HK-2 (cell line): ENCODE results near the gene CFAP90.

Experiments
- DNase-seq: peaks from one replicate; pipeline ENCODE4 v3.0.0-alpha.2; 2018; ENCODE audit not compliant: unreplicated experiment

The CFAP90 gene

DNA sequence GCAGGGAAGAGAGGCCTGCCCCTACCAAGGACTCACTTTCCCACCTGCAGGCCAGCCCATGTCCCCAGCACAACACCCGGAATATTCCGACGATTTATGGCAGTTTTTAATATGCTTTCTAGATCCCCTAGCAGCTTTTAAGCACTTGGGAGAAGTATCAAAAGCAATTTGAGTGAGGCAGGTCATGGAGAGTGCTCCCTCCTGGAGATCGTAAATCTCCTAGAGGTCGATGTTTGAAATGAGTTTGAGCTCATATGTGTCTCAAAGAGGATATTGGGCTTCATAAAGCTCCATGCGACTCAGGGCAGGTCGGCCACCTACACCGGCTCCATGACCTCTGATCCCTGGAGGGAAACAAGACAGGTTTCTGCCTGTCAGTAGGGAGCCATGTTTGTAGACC is 27.3 kb downstream of the CFAP90 start:
- DNase-seq = no peak

DNA sequence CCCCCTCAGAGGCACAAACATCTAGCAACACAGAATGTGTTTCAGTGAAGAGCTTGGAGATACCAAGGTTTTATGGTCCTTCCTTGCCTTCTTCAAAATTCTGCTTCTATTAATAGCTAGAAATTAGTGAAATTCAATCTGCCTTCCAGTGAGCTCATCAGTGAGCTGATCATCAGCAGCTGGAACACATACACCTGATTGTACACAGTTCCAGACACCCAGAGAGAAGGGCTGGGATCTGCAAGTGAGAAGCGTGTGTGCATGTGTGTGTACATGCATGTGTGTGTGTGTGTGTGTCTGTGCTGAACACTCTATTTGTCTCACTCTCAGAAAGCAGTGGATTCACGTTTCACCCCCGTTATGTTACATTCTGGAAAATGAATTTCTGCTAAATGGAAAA is 28.5 kb downstream of the CFAP90 start:
- DNase-seq = no peak

DNA sequence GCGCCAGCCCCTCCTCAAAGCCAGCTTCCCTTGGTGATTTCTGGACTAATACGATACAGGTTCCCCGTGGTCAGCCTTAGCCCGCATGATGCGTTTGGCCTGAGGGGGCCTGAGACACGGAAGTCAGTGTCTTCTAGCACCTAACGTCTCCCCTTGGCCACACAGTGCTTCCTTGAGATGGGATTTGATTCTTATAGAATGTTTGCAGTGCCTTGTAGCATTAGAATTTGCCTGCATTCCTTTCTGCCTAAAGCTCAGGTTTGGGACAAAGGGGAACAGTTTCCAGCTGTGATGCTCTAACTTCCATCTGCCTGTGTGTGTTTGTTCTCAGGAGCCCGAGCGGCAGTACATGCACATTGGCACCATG is 34.4 kb downstream of the CFAP90 start:
- DNase-seq = no peak

DNA sequence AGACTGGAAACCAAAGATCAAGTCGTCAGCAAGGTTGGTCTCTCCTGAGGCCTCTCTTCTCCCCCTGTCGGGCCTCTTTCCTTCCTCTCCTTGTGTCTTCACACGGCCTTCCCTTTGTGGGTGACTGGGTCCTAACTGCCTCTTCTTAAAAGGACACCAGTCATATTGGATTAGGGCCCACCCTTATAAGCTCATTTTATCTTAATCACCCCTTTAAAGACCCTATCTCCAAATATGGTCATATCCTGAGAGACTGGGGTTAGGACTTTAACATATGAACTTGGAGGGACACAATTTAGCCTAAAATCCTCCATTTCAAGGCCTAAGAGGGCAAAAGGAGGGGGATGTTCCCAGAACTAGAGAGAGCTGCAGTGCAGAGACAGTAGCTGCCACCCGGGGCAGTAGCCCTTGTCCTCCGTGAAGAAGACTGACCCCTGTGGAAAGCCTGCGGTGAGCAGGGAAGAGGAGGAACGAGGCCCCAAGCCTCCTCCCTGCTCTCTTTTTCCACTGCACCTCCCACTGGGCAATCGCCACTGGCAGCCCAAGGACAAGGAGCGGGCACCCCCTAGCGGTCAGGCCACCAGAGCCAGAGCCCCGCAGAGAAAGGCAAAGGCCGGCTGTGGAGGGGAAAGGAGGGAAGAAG is 34.9 kb downstream of the CFAP90 start:
- DNase-seq = peak; percentile 78

DNA sequence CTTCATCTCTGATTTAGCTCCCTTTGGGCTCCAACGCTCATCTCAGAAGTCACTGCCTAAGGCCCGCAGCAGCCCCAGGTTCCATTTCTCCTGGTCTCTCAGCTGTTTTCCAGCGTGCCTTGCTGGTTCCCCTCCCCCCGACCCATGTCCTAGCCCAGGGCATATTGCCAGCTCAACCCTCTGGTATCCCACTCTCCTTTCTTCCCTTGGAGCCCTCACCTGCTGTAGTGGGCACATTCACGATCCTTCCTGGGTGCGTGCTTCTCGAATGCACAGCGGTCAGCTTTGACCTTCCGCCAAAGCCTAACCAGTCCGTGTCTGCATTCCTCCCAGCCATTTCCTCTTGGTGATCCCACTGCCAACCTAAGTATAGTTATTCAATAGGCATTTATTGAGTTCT is 36.1 kb downstream of the CFAP90 start:
- no peak for DNase-seq

DNA sequence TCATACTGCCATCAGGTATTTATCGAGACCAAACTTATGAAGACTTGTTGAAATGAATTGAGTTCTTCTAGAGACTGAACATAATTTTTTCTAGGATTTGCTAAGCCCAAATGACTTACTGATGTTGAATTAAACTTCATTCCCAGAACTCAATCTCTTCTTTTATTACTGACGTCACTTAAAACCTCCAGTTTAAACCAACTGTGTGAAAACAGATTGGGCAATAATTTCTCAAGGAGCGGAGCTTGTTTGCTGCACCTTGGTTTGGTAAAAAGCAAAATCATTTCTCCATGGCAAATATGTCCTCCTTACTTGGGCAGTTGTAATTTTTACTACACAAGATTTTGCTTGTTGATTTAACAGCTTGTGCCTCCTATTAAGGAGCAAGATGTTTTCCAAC is 37.4 kb downstream of the CFAP90 start:
- DNase-seq = no peak

DNA sequence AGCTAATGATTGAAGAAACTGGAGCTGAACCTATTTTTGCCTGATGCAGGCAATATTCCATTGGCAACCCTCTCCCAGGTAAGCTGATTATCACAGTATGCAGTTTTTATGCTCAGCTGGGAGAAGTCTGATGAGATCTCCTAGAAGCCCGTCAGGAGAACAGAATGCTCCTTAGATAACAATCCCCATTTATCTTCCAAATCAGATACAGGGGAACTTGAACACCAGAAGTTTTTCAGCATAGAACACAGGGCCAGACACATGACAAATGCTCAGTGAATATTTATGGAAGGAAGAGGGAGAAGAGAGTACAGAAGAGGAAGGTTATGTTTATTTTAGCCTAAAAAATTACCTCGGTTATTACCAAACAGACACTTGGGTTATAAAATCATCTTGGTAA is 37.9 kb downstream of the CFAP90 start:
- no peak for DNase-seq

DNA sequence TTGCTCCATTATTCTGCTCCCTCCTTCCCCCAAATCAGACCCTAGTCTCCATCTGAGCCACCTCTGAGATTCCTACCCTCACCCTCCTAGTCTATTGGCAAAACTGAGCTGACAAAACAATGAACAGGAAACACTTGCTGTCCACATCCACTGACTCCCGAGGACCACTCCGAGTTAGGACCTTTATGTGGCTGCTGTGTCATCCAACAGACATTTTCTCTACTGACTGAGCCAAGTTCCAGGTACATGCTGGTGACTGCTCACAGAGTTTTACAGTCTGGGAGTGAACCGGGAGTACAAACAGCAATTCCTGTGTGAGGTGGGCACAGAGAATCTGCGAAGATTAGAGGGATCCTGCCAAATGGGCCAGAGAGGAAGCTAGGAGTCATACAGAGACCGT is 39.2 kb downstream of the CFAP90 start:
- no peak for DNase-seq

DNA sequence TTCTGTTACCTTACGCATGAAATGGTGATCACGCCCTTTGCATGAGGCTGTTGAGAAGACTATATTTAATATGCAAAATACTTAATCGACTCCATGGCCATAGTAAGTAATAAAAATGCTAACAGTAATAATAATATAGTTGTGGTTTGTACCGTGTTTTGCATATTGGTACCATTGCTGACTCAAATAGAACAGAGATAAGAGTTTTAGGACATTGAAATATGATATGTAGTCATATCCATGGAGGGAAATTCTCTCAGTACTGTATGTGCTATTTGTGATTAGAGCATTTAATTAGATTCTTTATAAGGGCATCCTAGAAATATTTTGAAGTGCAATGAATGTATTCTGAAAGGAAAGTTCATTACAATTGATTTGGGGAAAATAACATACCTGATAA is 41.9 kb downstream of the CFAP90 start:
- no peak for DNase-seq

DNA sequence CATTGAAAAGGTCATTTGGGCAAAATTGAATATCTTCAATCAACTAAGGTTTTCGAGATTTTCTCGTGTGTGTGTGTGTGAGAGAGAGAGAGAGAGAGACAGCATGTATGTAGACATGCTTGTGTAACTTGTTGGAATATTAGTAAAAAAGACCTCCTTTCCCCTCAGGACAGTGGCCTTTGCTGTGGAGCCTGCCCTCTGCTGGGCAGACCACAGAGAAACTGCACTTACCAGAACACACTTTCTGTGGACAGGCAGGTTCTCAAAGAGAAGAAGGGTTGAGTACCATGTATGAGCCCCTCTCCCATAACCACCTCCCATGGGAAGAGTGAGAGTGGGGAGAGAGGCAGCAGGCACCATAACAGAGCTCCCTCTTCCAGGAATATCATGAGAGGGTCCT is 45.6 kb downstream of the CFAP90 start:
- DNase-seq = no peak

DNA sequence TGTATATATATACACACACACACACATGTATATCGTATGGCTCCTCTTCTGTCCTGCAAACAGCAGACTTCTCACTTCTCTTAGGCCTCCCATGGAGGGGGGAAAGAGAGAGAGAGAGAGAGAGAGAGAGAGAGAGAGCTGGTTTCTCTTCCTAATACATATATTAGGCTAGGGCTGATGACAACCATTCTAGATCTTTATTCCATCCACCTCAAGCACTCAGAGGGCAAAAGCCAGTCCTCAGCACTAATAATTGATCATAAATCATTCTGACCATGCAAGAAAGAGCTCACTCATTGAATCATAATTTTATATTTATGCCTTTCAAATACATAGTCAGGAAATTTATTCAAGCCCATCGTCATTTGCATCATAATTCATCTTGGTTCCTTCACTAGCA is 47.0 kb downstream of the CFAP90 start:
- DNase-seq = no peak

DNA sequence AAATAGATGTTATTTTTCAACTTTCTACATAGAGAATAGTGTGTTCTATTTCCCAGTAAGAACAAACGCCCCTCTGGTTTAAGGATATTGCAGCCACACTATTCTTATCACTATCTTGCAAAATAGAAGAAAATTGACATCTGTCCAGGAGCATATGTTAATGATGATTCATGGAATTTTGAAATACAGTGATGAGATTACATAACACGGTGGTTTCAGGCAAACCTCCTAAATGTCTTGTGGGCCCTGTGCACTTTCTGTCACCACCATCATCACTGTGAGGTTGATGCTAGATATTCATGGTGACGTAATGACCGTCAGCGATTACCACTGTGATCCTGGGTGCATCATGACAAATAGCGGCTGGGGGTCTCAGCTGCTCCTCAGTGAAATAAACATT is 48.1 kb downstream of the CFAP90 start:
- no peak for DNase-seq

DNA sequence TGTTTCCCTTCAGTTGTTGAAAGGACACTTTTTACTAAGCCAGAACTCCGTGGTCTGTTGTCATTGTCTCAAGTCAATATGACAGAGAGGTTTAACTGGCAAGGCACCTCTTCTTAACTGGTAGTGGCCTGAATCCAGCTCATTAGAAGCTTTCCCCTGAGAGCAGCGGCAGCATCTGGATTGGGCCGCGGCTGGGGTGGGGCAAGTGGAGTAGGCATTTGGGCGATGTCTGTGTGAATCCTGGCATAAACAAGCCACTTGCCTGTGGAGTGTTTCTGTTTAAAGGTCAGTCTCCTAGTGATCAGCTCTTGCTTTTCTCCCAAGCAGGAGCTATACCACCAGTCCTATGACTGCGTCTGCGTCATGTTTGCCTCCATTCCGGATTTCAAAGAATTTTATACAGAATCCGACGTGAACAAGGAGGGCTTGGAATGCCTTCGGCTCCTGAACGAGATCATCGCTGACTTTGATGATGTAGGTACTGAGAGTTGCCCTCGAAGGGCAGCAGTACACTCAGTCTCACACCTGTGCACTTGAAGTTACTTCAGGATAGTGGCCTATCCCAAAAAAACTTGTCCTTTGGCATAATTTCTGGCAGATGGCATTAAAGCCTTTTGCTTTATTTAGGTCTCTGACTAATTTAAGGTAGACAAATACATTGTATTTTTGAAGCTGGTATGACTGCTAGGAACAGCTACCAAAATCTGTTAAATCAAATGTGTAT is 48.9 kb downstream of the CFAP90 start:
- no peak for DNase-seq

DNA sequence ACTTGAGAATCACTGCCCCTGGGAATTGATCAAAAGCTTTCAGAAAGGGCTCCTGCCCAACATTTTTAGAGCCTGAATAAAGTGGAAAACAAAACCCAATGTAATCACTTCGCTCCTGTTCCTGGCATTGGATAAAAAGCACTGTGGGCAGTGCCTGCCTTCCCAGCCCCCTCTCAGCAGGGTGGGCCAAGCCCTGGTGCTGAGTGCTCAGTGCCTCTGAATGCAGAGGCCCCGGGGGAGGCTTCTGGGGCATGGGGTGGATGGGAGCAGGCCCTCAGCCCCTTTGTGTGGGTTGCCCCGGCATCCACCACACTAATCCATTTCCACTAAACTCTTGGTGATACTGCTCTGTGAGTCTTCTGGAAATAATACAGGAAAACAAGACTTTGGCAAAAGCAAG is 55.6 kb downstream of the CFAP90 start:
- no peak for DNase-seq

DNA sequence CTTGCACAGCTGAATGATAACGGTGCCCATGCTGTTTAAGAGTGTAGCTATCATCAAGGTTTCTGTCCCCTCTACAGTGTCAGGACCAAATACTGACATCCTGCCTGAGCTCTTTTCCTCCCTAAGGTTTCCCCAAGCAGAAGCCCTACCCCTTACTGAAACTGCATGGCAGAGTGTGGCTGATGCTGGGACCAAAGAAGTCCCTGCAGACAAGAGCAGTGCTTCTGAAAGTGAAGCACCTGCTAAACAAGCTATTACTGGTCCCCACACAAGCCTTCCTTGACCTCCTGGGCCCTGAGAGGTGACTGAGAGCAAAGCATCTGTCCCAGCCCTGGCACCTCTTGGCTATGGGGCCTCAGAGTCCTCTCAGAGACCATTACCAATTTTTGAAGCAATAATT is 56.1 kb downstream of the CFAP90 start:
- no peak for DNase-seq

DNA sequence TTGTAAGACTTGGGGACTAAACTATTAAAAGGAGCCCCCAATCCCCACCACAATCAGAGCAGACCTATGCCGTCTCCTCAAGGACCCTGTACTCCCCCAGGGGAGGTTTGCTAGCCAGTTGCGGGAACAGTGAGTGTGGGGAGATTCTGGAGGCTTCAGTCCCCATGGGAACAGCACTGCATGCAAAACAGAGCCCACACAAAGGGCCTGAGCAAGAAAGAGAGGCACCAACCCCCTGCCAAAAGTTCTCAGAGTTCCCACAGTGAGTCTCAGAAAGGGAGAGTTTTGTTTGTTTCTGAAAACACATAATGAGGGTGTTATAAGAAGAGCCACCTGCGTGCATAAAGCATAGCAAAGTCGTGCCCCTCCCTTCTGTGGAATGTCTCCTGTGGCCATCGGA is 56.6 kb downstream of the CFAP90 start:
- no peak for DNase-seq

DNA sequence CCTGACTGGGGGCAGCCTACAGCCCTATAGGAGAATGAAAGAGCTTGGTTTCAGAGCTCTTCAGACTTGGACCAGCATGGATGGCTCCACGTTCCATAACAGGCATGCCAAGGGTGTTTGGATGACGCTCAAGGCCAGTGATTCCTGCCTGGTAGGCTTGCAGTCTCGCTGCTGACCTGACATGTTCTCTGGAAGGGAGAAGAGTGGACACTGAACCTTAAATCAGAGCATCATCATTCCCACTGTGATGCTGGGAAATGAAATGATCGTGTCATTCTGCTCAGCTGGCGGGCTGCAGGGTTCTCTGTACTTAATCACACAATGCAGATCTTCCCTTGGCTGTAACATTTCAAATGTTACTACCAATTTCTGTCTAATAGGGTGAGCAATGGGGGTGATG is 57.0 kb downstream of the CFAP90 start:
- DNase-seq = no peak

DNA sequence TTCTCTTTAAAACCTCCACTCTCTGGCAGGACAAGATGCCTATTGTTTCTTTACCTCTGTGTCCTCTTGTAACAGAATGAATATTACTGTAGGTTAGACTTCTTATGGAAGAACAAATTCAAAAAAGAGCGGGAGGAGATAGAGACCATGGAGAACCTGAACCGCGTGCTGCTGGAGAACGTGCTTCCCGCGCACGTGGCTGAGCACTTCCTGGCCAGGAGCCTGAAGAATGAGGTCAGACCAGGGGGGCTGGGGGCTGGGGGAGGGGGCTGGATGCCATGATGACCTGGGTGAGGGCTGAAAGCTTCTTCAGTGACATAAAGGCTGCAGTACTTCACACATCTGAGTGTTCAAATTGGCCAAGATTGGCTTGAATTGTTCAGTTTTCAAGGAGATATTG is 61.4 kb downstream of the CFAP90 start:
- no peak for DNase-seq

DNA sequence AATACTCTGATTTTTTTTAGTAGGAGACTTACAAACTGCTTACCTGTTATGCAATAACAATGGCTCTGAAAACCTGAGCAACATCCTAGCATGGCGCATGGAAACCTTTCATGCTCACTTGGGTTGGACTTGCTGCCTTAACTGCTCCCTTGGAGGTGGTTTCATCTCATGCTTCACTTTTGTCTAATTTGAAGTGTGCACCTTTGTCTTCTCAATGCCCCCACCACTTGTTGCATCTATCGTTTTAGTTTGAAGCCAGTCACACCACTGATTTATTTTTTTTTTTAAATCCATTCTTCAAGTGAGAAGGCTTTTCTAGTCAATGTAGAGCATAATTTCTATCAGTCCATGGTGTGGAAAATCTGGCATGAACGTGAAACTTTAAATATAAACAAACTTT is 63.2 kb downstream of the CFAP90 start:
- no peak for DNase-seq

DNA sequence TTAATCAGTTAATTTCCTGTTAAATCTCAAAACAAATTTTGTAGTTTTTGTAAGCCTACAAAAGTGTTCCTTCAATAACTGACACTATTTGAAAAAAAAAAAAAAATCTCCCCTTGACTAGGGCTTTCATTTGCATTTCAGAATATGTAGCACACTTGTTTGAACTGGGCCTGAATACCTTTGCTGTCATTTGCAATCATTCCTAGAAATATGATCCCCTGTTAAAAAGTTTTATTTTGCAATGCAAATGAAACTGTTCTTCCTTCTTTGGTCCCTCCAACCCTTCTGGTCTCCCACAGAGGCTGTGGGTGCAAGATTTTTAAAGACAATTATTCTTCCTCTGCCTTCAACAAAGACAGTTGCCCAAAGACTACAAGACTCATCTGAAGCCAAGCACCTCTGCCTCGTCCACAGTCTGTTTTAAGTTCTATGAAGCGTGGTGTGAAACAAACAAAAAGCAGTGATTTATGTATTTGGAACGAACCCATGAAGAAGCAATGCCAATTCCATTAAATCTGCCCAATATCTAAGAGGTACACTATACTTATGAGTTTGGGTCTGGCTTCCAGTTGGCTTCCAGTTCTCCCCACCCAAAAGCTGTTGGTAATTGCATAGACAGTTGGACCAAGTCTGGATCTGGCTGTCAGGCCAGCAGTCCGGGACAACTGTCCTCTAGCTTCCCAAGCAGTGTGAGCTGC is 66.1 kb downstream of the CFAP90 start:
- DNase-seq = no peak

DNA sequence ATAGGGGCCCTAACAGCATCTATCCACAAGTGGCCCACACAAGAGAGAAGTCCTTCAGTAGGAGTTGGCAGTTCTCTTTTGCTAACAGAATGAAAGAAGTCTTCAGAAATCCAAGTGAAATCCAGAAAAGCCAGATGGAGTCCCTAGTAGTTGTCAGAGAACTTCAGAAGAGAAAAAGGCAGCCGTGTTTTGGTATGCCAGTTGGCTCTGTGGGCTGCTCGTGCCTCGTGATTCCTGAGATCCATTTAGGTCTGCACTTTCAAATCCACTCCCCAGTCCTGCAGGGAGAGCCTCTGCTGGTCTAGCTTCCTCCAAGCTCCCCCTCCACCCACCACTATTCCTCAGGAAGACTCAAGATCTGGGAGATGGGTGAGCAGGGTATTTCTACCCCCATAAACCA is 69.0 kb downstream of the CFAP90 start:
- DNase-seq = no peak
